Measurements from ENCODE around the gene NEK7.
A peak's percentile ranks its signal among the peaks of the same experiment; 100 is the strongest.

Gene NEK7

GRCh38 chr1:198156745-198157240 lies at the start of gene NEK7:
NEK7 (plus strand) TSS chr1:198156998; CDS start chr1:198232581, 75,583 bp downstream.
- peak within 1 kb of the TSS; percentile 71 to 87 for H3K4me3 ChIP-seq (ENCODE audit: low read depth in 1 of 2, low read length in 2 of 2)
- H3K27ac ChIP-seq (ENCODE audit: low read depth, low read length), result peak within 1 kb of the TSS; percentile 96
- H3K27me3 ChIP-seq (ENCODE audit: control insufficient read depth in 1 of 2, insufficient read depth in 2 of 2, low read length in 2 of 2), result no peaks in the 10 kb centered on the region
- H3K4me1 ChIP-seq (ENCODE audit: insufficient read depth, low read length), result peaks cover 25% of the 10 kb centered on the region
- H3K9me3 ChIP-seq (ENCODE audit: low read length), result no peaks in the 10 kb centered on the region
- peak within 1 kb of the TSS; percentile 94 for H3K9ac ChIP-seq (ENCODE audit: low read length)
- no peaks in the 10 kb centered on the region for H3K36me3 ChIP-seq (ENCODE audit: insufficient read depth, low read length)

GRCh38 chr1:198107091-198107501 lies 49.7 kb upstream of the NEK7 start:
- Histone ChIP-seq H3K4me1 (ENCODE audit: insufficient read depth, low read length) (no peaks in the 10 kb centered on the region), H3K9ac (ENCODE audit: low read length) (no peak overlapping the region), H3K27me3 (ENCODE audit: control insufficient read depth in 1 of 2, insufficient read depth in 2 of 2, low read length in 2 of 2) (no peaks in the 10 kb centered on the region), H3K4me3 (ENCODE audit: low read depth in 1 of 2, low read length in 2 of 2) (no peak overlapping the region), H3K9me3 (ENCODE audit: low read length) (no peaks in the 10 kb centered on the region), H3K27ac (ENCODE audit: low read depth, low read length) (no peak overlapping the region), H3K36me3 (ENCODE audit: insufficient read depth, low read length) (no peaks in the 10 kb centered on the region)

- Histone ChIP-seq H3K9me3 (ENCODE audit: low read length) (no peaks in the 10 kb centered on the region), H3K27ac (ENCODE audit: low read depth, low read length) (no peak overlapping the region), H3K4me1 (ENCODE audit: insufficient read depth, low read length) (no peaks in the 10 kb centered on the region), H3K36me3 (ENCODE audit: insufficient read depth, low read length) (no peaks in the 10 kb centered on the region), H3K4me3 (ENCODE audit: low read depth in 1 of 2, low read length in 2 of 2) (no peak overlapping the region), H3K27me3 (ENCODE audit: control insufficient read depth in 1 of 2, insufficient read depth in 2 of 2, low read length in 2 of 2) (no peaks in the 10 kb centered on the region), H3K9ac (ENCODE audit: low read length) (no peak overlapping the region)
Observed at GRCh38 chr1:198108636-198109370, 48.0 kb upstream of the NEK7 start.

- Histone ChIP-seq H3K4me3 (ENCODE audit: low read depth in 1 of 2, low read length in 2 of 2) (no peak overlapping the region), H3K36me3 (ENCODE audit: insufficient read depth, low read length) (no peaks in the 10 kb centered on the region), H3K27ac (ENCODE audit: low read depth, low read length) (no peak overlapping the region), H3K9me3 (ENCODE audit: low read length) (no peaks in the 10 kb centered on the region), H3K27me3 (ENCODE audit: control insufficient read depth in 1 of 2, insufficient read depth in 2 of 2, low read length in 2 of 2) (no peaks in the 10 kb centered on the region), H3K4me1 (ENCODE audit: insufficient read depth, low read length) (no peaks in the 10 kb centered on the region), H3K9ac (ENCODE audit: low read length) (no peak overlapping the region)
Observed at GRCh38 chr1:198109371-198109715, 47.5 kb upstream of the NEK7 start.

GRCh38 chr1:198113342-198113750 lies 43.5 kb upstream of the NEK7 start:
- Histone ChIP-seq H3K9ac (ENCODE audit: low read length) (no peak overlapping the region), H3K4me1 (ENCODE audit: insufficient read depth, low read length) (peaks cover 8% of the 10 kb centered on the region), H3K27ac (ENCODE audit: low read depth, low read length) (no peak overlapping the region), H3K4me3 (ENCODE audit: low read depth in 1 of 2, low read length in 2 of 2) (no peak overlapping the region), H3K36me3 (ENCODE audit: insufficient read depth, low read length) (no peaks in the 10 kb centered on the region), H3K9me3 (ENCODE audit: low read length) (no peaks in the 10 kb centered on the region), H3K27me3 (ENCODE audit: control insufficient read depth in 1 of 2, insufficient read depth in 2 of 2, low read length in 2 of 2) (no peaks in the 10 kb centered on the region)

- no peaks in the 10 kb centered on the region for H3K9me3 ChIP-seq (ENCODE audit: low read length)
- no peak overlapping the region for H3K27ac ChIP-seq (ENCODE audit: low read depth, low read length)
- H3K4me3 ChIP-seq (ENCODE audit: low read depth in 1 of 2, low read length in 2 of 2), result no peak overlapping the region
- H3K4me1 ChIP-seq (ENCODE audit: insufficient read depth, low read length), result peaks cover 10% of the 10 kb centered on the region
- no peaks in the 10 kb centered on the region for H3K27me3 ChIP-seq (ENCODE audit: control insufficient read depth in 1 of 2, insufficient read depth in 2 of 2, low read length in 2 of 2)
- no peaks in the 10 kb centered on the region for H3K36me3 ChIP-seq (ENCODE audit: insufficient read depth, low read length)
- H3K9ac ChIP-seq (ENCODE audit: low read length), result no peak overlapping the region
Observed at GRCh38 chr1:198116069-198116468, 40.7 kb upstream of the NEK7 start.

GRCh38 chr1:198116469-198116868 lies 40.3 kb upstream of the NEK7 start:
- no peak overlapping the region for H3K9ac ChIP-seq (ENCODE audit: low read length)
- H3K4me3 ChIP-seq (ENCODE audit: low read depth in 1 of 2, low read length in 2 of 2), result no peak overlapping the region
- H3K4me1 ChIP-seq (ENCODE audit: insufficient read depth, low read length), result peaks cover 10% of the 10 kb centered on the region
- H3K9me3 ChIP-seq (ENCODE audit: low read length), result no peaks in the 10 kb centered on the region
- no peak overlapping the region for H3K27ac ChIP-seq (ENCODE audit: low read depth, low read length)
- no peaks in the 10 kb centered on the region for H3K36me3 ChIP-seq (ENCODE audit: insufficient read depth, low read length)
- H3K27me3 ChIP-seq (ENCODE audit: control insufficient read depth in 1 of 2, insufficient read depth in 2 of 2, low read length in 2 of 2), result no peaks in the 10 kb centered on the region

- Histone ChIP-seq H3K9ac (ENCODE audit: low read length) (no peak overlapping the region), H3K4me3 (ENCODE audit: low read depth in 1 of 2, low read length in 2 of 2) (no peak overlapping the region), H3K4me1 (ENCODE audit: insufficient read depth, low read length) (peaks cover 10% of the 10 kb centered on the region), H3K27me3 (ENCODE audit: control insufficient read depth in 1 of 2, insufficient read depth in 2 of 2, low read length in 2 of 2) (no peaks in the 10 kb centered on the region), H3K27ac (ENCODE audit: low read depth, low read length) (no peak overlapping the region), H3K36me3 (ENCODE audit: insufficient read depth, low read length) (no peaks in the 10 kb centered on the region), H3K9me3 (ENCODE audit: low read length) (no peaks in the 10 kb centered on the region)
Observed at GRCh38 chr1:198117267-198117666, 39.5 kb upstream of the NEK7 start.

GRCh38 chr1:198118134-198118533 lies 38.7 kb upstream of the NEK7 start:
- H3K9me3 ChIP-seq (ENCODE audit: low read length), result no peaks in the 10 kb centered on the region
- no peaks in the 10 kb centered on the region for H3K36me3 ChIP-seq (ENCODE audit: insufficient read depth, low read length)
- H3K4me1 ChIP-seq (ENCODE audit: insufficient read depth, low read length), result peaks cover 10% of the 10 kb centered on the region
- no peak overlapping the region for H3K27ac ChIP-seq (ENCODE audit: low read depth, low read length)
- no peak overlapping the region for H3K9ac ChIP-seq (ENCODE audit: low read length)
- no peak overlapping the region for H3K4me3 ChIP-seq (ENCODE audit: low read depth in 1 of 2, low read length in 2 of 2)
- H3K27me3 ChIP-seq (ENCODE audit: control insufficient read depth in 1 of 2, insufficient read depth in 2 of 2, low read length in 2 of 2), result no peaks in the 10 kb centered on the region

GRCh38 chr1:198119906-198120305 lies 36.9 kb upstream of the NEK7 start:
- no peaks in the 10 kb centered on the region for H3K27me3 ChIP-seq (ENCODE audit: control insufficient read depth in 1 of 2, insufficient read depth in 2 of 2, low read length in 2 of 2)
- H3K27ac ChIP-seq (ENCODE audit: low read depth, low read length), result no peak overlapping the region
- no peak overlapping the region for H3K9ac ChIP-seq (ENCODE audit: low read length)
- H3K36me3 ChIP-seq (ENCODE audit: insufficient read depth, low read length), result no peaks in the 10 kb centered on the region
- H3K4me1 ChIP-seq (ENCODE audit: insufficient read depth, low read length), result peaks cover 10% of the 10 kb centered on the region
- H3K9me3 ChIP-seq (ENCODE audit: low read length), result no peaks in the 10 kb centered on the region
- no peak overlapping the region for H3K4me3 ChIP-seq (ENCODE audit: low read depth in 1 of 2, low read length in 2 of 2)

- H3K27ac ChIP-seq (ENCODE audit: low read depth, low read length), result no peak overlapping the region
- no peak overlapping the region for H3K4me3 ChIP-seq (ENCODE audit: low read depth in 1 of 2, low read length in 2 of 2)
- peaks cover 10% of the 10 kb centered on the region for H3K4me1 ChIP-seq (ENCODE audit: insufficient read depth, low read length)
- H3K9ac ChIP-seq (ENCODE audit: low read length), result no peak overlapping the region
- H3K27me3 ChIP-seq (ENCODE audit: control insufficient read depth in 1 of 2, insufficient read depth in 2 of 2, low read length in 2 of 2), result no peaks in the 10 kb centered on the region
- no peaks in the 10 kb centered on the region for H3K36me3 ChIP-seq (ENCODE audit: insufficient read depth, low read length)
- no peaks in the 10 kb centered on the region for H3K9me3 ChIP-seq (ENCODE audit: low read length)
Observed at GRCh38 chr1:198121056-198121826, 35.6 kb upstream of the NEK7 start.
